Measurements from ENCODE around the gene GORASP1.

GORASP1 gene

DNA sequence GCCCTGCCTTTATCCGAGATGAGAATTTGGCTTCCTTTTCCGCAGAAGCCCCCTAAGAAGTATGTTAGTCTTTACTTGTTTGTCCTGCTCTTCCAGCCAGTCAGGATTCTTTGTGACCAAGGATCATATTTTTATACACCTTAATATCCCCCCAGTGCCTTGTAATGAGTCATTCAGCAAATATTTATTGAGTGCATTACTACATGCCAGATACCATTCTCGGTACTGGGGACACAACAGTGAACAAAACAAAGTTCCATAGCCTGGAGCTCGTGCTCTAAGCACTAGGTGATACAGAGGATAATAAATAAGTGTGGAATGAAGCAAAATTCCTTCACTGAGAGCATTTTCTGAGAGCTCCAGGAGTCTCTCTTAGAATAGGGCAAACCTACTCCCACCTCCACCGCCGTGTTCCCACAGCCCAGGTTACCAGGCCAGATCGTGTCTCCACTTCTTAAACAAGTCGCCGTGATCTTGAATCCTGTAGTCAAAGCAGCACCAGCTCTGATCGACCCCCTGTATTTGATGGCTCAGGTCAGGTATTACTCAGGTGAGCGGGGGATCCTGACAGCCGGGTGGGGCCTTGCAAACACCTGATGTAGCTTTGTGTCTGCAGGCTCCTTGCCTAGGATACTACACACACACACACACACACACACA, 18.5 kb upstream of the GORASP1 start:
- peaks cover 0 to 12% (median 0%) of the 10 kb centered on the region in 3 donors for H3K36me3 ChIP-seq
- H3K9me3 ChIP-seq, result no peaks in the 10 kb centered on the region
- intact Hi-C loops (cut with DNase I; ENCODE audit: low total_unique reads), result loop anchor here (2.0 to 5.0 kb wide), 2 partner anchors 66 to 167 kb away; partner anchors contain the start of gene XIRP1
- no peaks in the 10 kb centered on the region for H3K27me3 ChIP-seq
- H3K4me1 ChIP-seq, result peaks cover 0 to 17% (median 13%) of the 10 kb centered on the region in 4 donors
- TF ChIP-seq, protein P1, sequence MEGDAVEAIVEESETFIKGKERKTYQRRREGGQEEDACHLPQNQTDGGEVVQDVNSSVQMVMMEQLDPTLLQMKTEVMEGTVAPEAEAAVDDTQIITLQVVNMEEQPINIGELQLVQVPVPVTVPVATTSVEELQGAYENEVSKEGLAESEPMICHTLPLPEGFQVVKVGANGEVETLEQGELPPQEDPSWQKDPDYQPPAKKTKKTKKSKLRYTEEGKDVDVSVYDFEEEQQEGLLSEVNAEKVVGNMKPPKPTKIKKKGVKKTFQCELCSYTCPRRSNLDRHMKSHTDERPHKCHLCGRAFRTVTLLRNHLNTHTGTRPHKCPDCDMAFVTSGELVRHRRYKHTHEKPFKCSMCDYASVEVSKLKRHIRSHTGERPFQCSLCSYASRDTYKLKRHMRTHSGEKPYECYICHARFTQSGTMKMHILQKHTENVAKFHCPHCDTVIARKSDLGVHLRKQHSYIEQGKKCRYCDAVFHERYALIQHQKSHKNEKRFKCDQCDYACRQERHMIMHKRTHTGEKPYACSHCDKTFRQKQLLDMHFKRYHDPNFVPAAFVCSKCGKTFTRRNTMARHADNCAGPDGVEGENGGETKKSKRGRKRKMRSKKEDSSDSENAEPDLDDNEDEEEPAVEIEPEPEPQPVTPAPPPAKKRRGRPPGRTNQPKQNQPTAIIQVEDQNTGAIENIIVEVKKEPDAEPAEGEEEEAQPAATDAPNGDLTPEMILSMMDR (IDR thresholded peaks at IDR 0.05), result no peak
- no peak for DNase-seq
- H3K4me3 ChIP-seq, result no peak overlapping the region
- peak overlapping the region in 1 of 2 donors; percentile 52 for H3K27ac ChIP-seq

DNA sequence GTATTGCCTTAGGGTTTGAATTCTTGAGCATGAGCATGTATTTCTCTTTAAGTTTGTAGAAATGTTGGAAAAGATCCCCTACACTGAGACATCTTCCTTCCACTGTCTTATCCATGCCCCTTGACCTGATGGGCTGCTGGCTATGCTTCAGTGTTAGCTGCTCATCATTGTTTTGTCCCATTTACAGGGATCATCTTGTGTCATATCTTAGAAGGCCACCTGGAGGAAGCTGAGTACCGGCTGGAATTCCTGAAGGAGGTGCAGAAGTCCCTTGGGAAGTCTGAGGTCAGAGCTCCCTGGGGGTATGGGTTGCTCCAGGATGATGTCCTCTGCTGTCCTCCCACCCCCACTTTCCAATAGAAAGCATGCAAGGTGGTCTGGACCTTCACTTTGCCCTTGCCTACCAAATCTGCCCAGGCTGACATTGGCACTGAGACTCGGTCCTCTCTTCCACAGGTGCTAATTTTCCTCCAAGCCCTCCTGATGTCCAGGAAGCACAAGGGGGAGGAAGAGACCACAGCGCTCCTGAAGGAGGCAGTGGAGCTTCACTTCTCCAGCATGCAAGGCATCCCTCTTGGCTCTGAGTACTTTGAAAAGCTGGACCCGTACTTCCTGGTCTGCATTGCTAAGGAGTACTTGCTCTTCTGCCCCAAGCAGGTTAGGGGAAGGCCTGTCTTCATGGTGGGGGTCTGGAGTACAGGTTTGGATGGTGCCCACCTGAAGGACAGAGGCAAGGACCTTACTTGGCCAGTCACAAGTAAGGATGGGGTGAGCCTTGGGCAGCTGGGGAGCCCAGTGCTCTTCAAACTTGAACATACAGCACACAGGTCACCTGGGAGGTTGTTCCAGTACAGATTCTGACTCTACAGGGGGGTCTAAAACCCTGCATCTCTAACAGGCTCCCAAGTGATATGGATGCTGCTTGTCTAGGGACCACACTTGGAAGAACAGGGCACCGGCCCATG, 17.7 kb upstream of the GORASP1 start:
- Histone ChIP-seq H3K27ac (peak overlapping the region in 1 of 2 donors; percentile 52), H3K4me3 (no peak overlapping the region), H3K4me1 (peaks cover 0 to 17% (median 13%) of the 10 kb centered on the region in 4 donors), H3K9me3 (no peaks in the 10 kb centered on the region), H3K27me3 (no peaks in the 10 kb centered on the region), H3K36me3 (peaks cover 0 to 16% (median 5%) of the 10 kb centered on the region in 3 donors)
- intact Hi-C loops (cut with DNase I; ENCODE audit: low total_unique reads), result loop anchor here (2.0 to 5.0 kb wide), 2 partner anchors 67 to 168 kb away; partner anchors contain the start of gene XIRP1
- DNase-seq, result peak in 1 of 2 donors; percentile 66
- TF ChIP-seq, protein P1 (IDR thresholded peaks at IDR 0.05), result peak; percentile 46 to 54

DNA sequence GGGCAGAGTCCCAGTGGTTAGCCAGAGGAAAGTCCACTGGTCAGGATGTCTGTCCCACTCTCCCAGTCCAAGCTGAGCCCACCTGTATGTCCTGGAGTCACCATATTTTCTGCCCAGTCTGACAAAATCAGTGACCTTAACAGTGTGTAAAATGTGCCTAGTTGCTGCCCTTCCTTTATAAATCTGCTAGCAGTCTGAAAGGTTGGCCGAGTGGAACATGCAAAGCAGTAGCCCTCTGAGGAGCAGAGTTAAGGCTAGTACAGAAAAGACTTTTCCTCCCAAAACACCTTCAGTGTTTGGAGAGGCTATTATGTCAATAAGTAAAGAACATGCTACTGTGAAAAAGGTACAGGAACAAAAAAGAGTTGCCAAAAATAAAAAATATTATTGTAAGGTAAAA, 15.4 kb upstream of the GORASP1 start:
- intact Hi-C loops (cut with DNase I; ENCODE audit: low total_unique reads), result no loop called here
- no peaks in the 10 kb centered on the region for H3K9me3 ChIP-seq
- H3K27ac ChIP-seq, result no peak overlapping the region
- no peak for DNase-seq
- no peaks in the 10 kb centered on the region for H3K27me3 ChIP-seq
- peaks cover 0 to 36% (median 16%) of the 10 kb centered on the region in 3 donors for H3K36me3 ChIP-seq
- peaks cover 0 to 17% (median 13%) of the 10 kb centered on the region in 4 donors for H3K4me1 ChIP-seq
- no peak overlapping the region for H3K4me3 ChIP-seq
- TF ChIP-seq, protein P1 (IDR thresholded peaks at IDR 0.05), result no peak

DNA sequence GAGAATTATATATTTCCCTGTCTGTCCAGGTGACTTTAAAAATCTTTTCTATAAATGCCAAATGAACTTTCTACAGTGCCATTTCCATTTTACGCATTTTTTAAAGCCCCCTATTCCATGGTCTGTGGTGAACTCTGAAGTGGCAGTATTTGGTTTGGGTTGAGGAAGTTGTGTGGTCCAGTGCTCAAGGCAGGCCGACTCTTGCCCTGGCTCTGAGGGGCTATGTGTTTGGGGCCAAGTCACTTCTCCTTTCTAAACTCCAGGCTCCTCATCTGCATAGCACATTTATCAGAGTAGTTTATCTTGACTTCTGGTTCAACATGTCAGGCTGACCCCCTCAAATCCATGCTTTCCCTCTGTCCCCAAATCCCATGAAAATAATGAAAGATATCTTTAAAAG, 14.2 kb upstream of the GORASP1 start:
- no peaks in the 10 kb centered on the region for H3K9me3 ChIP-seq
- no peak for DNase-seq
- peaks cover 0 to 15% (median 12%) of the 10 kb centered on the region in 4 donors for H3K4me1 ChIP-seq
- H3K27ac ChIP-seq, result no peak overlapping the region
- H3K4me3 ChIP-seq, result no peak overlapping the region
- intact Hi-C loops (cut with DNase I; ENCODE audit: low total_unique reads), result no loop called here
- peaks cover 0 to 43% (median 17%) of the 10 kb centered on the region in 3 donors for H3K36me3 ChIP-seq
- no peaks in the 10 kb centered on the region for H3K27me3 ChIP-seq
- TF ChIP-seq, protein P1 (IDR thresholded peaks at IDR 0.05), result no peak

DNA sequence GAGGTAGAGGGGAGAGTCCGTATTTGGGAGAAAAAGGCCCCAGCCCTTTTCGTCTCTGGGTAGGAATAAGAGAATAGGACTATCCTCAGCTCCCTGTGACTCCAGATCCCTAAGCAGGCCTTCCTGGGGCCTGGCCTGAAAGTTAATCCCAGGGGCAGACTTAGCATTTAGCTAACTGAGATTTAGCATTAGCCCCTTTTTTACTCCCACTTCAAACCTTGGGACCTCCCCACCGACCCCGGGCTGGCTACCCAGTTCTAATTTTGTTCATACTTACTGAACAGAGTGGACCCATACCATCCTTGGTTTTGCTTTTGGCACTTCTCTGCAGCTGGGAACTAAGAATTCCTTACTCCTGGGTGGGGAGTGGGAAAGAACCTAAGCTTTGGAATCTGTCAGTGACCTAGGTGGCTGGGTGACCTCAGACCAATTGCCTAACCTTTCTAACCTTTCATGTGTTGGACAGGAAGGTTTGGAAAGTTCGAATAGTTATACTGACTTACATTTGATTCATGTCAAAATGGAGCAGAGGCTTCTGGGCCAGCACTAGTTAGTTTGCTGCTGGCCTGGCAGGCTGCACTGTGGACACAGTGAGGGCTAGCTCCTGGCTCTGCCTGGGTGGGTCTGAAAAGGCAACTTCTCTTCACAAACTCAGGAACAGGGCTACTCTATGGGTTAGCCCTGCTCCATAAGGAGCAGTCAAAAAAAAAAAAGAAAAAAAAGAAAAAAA, 11.7 kb upstream of the GORASP1 start:
- intact Hi-C loops (cut with DNase I; ENCODE audit: low total_unique reads), result no loop called here
- Histone ChIP-seq H3K4me3 (no peak overlapping the region), H3K4me1 (no peaks in the 10 kb centered on the region), H3K36me3 (peaks cover 0 to 50% (median 17%) of the 10 kb centered on the region in 3 donors), H3K27me3 (no peaks in the 10 kb centered on the region), H3K27ac (no peak overlapping the region), H3K9me3 (no peaks in the 10 kb centered on the region)
- TF ChIP-seq, protein P1 (IDR thresholded peaks at IDR 0.05), result no peak
- no peak for DNase-seq
